ENCODE results near the gene C5orf24.
"Not testable (repeated sequence)": the region's sequence is repeated elsewhere in the genome, so short reads cannot be mapped to it uniquely, and the experiment has no call there.

Gene C5orf24

GRCh38 chr5:134864707-134865106 is 18.9 kb downstream of the C5orf24 start:
- no peaks in the 10 kb centered on the region for H3K36me3 ChIP-seq (ENCODE audit: control insufficient read depth, insufficient read depth, low read length)
- no peak overlapping the region for H3K4me3 ChIP-seq (ENCODE audit: low read depth, low read length)
- no peaks in the 10 kb centered on the region for H3K27me3 ChIP-seq (ENCODE audit: control insufficient read depth, insufficient read depth, low read length)
- no peaks in the 10 kb centered on the region for H3K9me3 ChIP-seq (ENCODE audit: control insufficient read depth, insufficient read depth, low read length)
- no peaks in the 10 kb centered on the region for H3K4me1 ChIP-seq (ENCODE audit: control insufficient read depth, insufficient read depth, low read length)
- H3K9ac ChIP-seq (ENCODE audit: low read depth, low read length), result no peak overlapping the region

GRCh38 chr5:134873494-134873893 is 27.7 kb downstream of the C5orf24 start:
- peak overlapping the region; percentile 89 for H3K4me3 ChIP-seq (ENCODE audit: low read depth, low read length)
- no peak overlapping the region for H3K9ac ChIP-seq (ENCODE audit: low read depth, low read length)
- H3K4me1 ChIP-seq (ENCODE audit: control insufficient read depth, insufficient read depth, low read length), result no peaks in the 10 kb centered on the region
- no peaks in the 10 kb centered on the region for H3K9me3 ChIP-seq (ENCODE audit: control insufficient read depth, insufficient read depth, low read length)
- H3K36me3 ChIP-seq (ENCODE audit: control insufficient read depth, insufficient read depth, low read length), result no peaks in the 10 kb centered on the region
- H3K27me3 ChIP-seq (ENCODE audit: control insufficient read depth, insufficient read depth, low read length), result no peaks in the 10 kb centered on the region

- H3K36me3 ChIP-seq (ENCODE audit: control insufficient read depth, insufficient read depth, low read length), result no peaks in the 10 kb centered on the region
- no peaks in the 10 kb centered on the region for H3K4me1 ChIP-seq (ENCODE audit: control insufficient read depth, insufficient read depth, low read length)
- no peaks in the 10 kb centered on the region for H3K9me3 ChIP-seq (ENCODE audit: control insufficient read depth, insufficient read depth, low read length)
- H3K4me3 ChIP-seq (ENCODE audit: low read depth, low read length), result peak within 1 kb of the TSS; percentile 89
- H3K9ac ChIP-seq (ENCODE audit: low read depth, low read length), result peak within 1 kb of the TSS; percentile 97
- no peaks in the 10 kb centered on the region for H3K27me3 ChIP-seq (ENCODE audit: control insufficient read depth, insufficient read depth, low read length)
Observed at GRCh38 chr5:134873987-134874830, 28.4 kb downstream of the C5orf24 start, which contains the start of gene TXNDC15. Gene TXNDC15, plus strand, starts transcription at chr5:134874371. Its CDS starts 57 bp downstream, at chr5:134874428.

GRCh38 chr5:134874831-134875655 is 29.3 kb downstream of the C5orf24 start:
- no peaks in the 10 kb centered on the region for H3K27me3 ChIP-seq (ENCODE audit: control insufficient read depth, insufficient read depth, low read length)
- H3K36me3 ChIP-seq (ENCODE audit: control insufficient read depth, insufficient read depth, low read length), result no peaks in the 10 kb centered on the region
- H3K9me3 ChIP-seq (ENCODE audit: control insufficient read depth, insufficient read depth, low read length), result no peaks in the 10 kb centered on the region
- no peaks in the 10 kb centered on the region for H3K4me1 ChIP-seq (ENCODE audit: control insufficient read depth, insufficient read depth, low read length)
- peak overlapping the region; percentile 89 for H3K4me3 ChIP-seq (ENCODE audit: low read depth, low read length)
- peak overlapping the region; percentile 97 for H3K9ac ChIP-seq (ENCODE audit: low read depth, low read length)

GRCh38 chr5:134877159-134877558 is 31.4 kb downstream of the C5orf24 start:
- Histone ChIP-seq H3K4me3 (ENCODE audit: low read depth, low read length) (no peak overlapping the region), H3K9me3 (ENCODE audit: control insufficient read depth, insufficient read depth, low read length) (no peaks in the 10 kb centered on the region), H3K4me1 (ENCODE audit: control insufficient read depth, insufficient read depth, low read length) (no peaks in the 10 kb centered on the region), H3K9ac (ENCODE audit: low read depth, low read length) (no peak overlapping the region), H3K27me3 (ENCODE audit: control insufficient read depth, insufficient read depth, low read length) (no peaks in the 10 kb centered on the region), H3K36me3 (ENCODE audit: control insufficient read depth, insufficient read depth, low read length) (no peaks in the 10 kb centered on the region)

GRCh38 chr5:134878403-134878802 is 32.6 kb downstream of the C5orf24 start:
- H3K4me1 ChIP-seq (ENCODE audit: control insufficient read depth, insufficient read depth, low read length), result no peaks in the 10 kb centered on the region
- H3K27me3 ChIP-seq (ENCODE audit: control insufficient read depth, insufficient read depth, low read length), result no peaks in the 10 kb centered on the region
- H3K4me3 ChIP-seq (ENCODE audit: low read depth, low read length), result no peak overlapping the region
- H3K9ac ChIP-seq (ENCODE audit: low read depth, low read length), result no peak overlapping the region
- H3K9me3 ChIP-seq (ENCODE audit: control insufficient read depth, insufficient read depth, low read length), result no peaks in the 10 kb centered on the region
- H3K36me3 ChIP-seq (ENCODE audit: control insufficient read depth, insufficient read depth, low read length), result no peaks in the 10 kb centered on the region

GRCh38 chr5:134879456-134879855 is 33.7 kb downstream of the C5orf24 start:
- Histone ChIP-seq H3K9me3 (ENCODE audit: control insufficient read depth, insufficient read depth, low read length) (no peaks in the 10 kb centered on the region), H3K27me3 (ENCODE audit: control insufficient read depth, insufficient read depth, low read length) (no peaks in the 10 kb centered on the region), H3K36me3 (ENCODE audit: control insufficient read depth, insufficient read depth, low read length) (no peaks in the 10 kb centered on the region), H3K4me3 (ENCODE audit: low read depth, low read length) (no peak overlapping the region), H3K4me1 (ENCODE audit: control insufficient read depth, insufficient read depth, low read length) (no peaks in the 10 kb centered on the region), H3K9ac (ENCODE audit: low read depth, low read length) (no peak overlapping the region)

GRCh38 chr5:134880937-134881336 is 35.2 kb downstream of the C5orf24 start:
- H3K9ac ChIP-seq (ENCODE audit: low read depth, low read length); H3K27me3 ChIP-seq (ENCODE audit: control insufficient read depth, insufficient read depth, low read length); H3K36me3 ChIP-seq (ENCODE audit: control insufficient read depth, insufficient read depth, low read length); H3K9me3 ChIP-seq (ENCODE audit: control insufficient read depth, insufficient read depth, low read length); H3K4me1 ChIP-seq (ENCODE audit: control insufficient read depth, insufficient read depth, low read length); H3K4me3 ChIP-seq (ENCODE audit: low read depth, low read length): not testable (repeated sequence)

GRCh38 chr5:134881711-134882110 is 35.9 kb downstream of the C5orf24 start:
- not testable (repeated sequence) for H3K9ac ChIP-seq (ENCODE audit: low read depth, low read length); H3K27me3 ChIP-seq (ENCODE audit: control insufficient read depth, insufficient read depth, low read length); H3K4me3 ChIP-seq (ENCODE audit: low read depth, low read length); H3K4me1 ChIP-seq (ENCODE audit: control insufficient read depth, insufficient read depth, low read length); H3K36me3 ChIP-seq (ENCODE audit: control insufficient read depth, insufficient read depth, low read length); H3K9me3 ChIP-seq (ENCODE audit: control insufficient read depth, insufficient read depth, low read length)

- no peaks in the 10 kb centered on the region for H3K27me3 ChIP-seq (ENCODE audit: control insufficient read depth, insufficient read depth, low read length)
Observed at GRCh38 chr5:134887593-134888159, 41.9 kb downstream of the C5orf24 start.

GRCh38 chr5:134889335-134889734 is 43.6 kb downstream of the C5orf24 start:
- Histone ChIP-seq H3K27me3 (ENCODE audit: control insufficient read depth, insufficient read depth, low read length) (no peaks in the 10 kb centered on the region), H3K4me3 (ENCODE audit: low read depth, low read length) (no peak overlapping the region), H3K9me3 (ENCODE audit: control insufficient read depth, insufficient read depth, low read length) (no peaks in the 10 kb centered on the region), H3K36me3 (ENCODE audit: control insufficient read depth, insufficient read depth, low read length) (no peaks in the 10 kb centered on the region), H3K9ac (ENCODE audit: low read depth, low read length) (no peak overlapping the region), H3K4me1 (ENCODE audit: control insufficient read depth, insufficient read depth, low read length) (no peaks in the 10 kb centered on the region)

More at GRCh38 chr5:134887593-134888159, 41.9 kb downstream of the C5orf24 start:
- H3K9ac ChIP-seq (ENCODE audit: low read depth, low read length), result no peak overlapping the region
- H3K4me1 ChIP-seq (ENCODE audit: control insufficient read depth, insufficient read depth, low read length), result no peaks in the 10 kb centered on the region
- no peak overlapping the region for H3K4me3 ChIP-seq (ENCODE audit: low read depth, low read length)
- no peaks in the 10 kb centered on the region for H3K36me3 ChIP-seq (ENCODE audit: control insufficient read depth, insufficient read depth, low read length)
- no peaks in the 10 kb centered on the region for H3K9me3 ChIP-seq (ENCODE audit: control insufficient read depth, insufficient read depth, low read length)

All from iPS-15b (cell line).